HL-60/S4 treated with retinoic acid at 250 ng/mL for 4 days and 3 days (cell line): Measurements from ENCODE around the gene MTUS2.

ENCODE experiments used
- in situ Hi-C: fragments of 300-500 bp; cut with MboI; formaldehyde crosslinking; loops from 2 replicates; pipeline ENCODE4 v1.7.0; 2022; ENCODE audit warnings: low sequenced_read_pairs

The MTUS2 gene

GRCh38 chr13:29494520-29494919, 674.4 kb downstream of the MTUS2 start:
- in situ Hi-C loops = no loop called here

DNA sequence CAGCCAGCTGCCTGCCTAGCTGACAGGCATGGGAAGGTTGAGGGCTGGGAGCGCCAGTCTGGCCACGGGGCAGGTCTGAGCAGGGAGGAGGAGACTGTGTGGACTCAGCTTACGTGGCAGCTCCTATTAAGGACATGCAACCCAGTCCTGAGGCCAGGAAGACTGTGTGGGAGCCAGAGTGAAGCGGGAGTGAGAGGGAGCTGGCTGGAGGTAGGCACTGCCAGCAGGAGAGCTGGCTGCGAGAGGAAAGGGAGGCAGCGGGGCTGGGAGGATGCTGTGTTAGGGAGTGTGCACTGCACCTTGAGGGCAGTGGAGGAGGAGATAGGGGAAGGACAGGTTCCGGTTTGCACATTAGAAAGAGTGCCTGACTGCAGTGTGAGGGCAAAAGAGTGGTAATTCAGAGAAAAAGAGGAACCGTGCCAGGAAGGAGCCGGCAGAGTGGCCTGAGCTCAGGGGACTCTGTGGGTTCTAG, 676.1 kb downstream of the MTUS2 start:
- in situ Hi-C loops = no loop called here

DNA sequence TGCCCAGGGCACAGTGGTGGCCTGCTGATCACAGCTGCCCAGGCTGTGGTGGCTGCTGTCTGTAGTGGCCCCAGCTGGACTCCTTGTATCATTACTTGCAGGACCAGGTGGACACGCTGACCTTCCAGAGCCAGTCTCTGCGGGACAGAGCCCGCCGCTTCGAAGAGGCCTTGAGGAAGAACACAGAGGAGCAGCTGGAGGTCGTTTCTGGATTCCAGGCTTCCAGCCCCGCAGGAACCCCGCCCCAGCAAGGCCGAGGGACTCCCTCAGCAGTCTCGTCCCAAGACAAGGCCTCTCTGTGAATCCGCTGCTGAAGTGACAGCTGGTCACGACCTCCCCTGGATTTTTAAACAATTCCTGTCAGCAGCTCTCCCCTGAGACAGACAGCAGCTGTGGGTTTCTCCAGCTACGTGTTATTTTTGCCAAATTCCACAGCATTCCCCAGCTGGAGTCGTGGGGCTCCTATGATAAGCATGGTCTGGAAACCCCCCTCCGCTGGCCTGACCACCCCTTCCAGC, 677.1 kb downstream of the MTUS2 start:
- in situ Hi-C loops = no loop called here

DNA sequence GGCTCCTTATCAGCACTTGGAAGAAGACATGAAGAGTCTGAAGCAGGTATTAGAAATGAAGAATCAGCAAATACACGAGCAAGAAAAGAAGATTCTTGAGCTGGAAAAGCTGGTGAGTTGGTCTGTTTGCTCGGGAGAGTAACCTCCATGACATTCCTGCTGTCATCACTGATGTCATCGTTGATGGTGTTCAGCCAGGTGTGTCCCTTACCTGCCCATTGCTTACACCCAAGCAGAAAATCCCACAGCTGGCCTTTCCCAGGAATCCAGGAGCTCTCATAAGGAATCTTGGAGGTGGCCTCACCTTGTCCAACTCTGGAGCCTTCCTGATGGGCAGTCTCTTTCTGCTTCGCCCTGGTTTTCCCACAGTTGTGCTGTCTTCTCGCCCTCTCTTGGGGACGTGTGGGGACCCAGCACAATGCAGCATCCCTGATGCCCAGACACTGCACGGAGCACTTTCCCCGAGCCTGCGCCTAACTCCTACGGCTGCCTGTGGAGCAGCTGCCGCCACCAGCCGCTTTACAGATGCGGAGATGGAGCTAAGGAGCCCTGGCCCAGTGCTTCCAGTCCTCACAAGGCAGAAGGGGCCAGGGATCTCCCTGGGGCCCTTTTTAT, 678.4 kb downstream of the MTUS2 start:
- in situ Hi-C loops = no loop called here

- in situ Hi-C loops = loop anchor here (25.0 kb wide), 2 partner anchors 213 to 613 kb away; no protein-coding TSS in a partner anchor
Measured at GRCh38 chr13:29499506-29500165, 679.5 kb downstream of the MTUS2 start.

DNA sequence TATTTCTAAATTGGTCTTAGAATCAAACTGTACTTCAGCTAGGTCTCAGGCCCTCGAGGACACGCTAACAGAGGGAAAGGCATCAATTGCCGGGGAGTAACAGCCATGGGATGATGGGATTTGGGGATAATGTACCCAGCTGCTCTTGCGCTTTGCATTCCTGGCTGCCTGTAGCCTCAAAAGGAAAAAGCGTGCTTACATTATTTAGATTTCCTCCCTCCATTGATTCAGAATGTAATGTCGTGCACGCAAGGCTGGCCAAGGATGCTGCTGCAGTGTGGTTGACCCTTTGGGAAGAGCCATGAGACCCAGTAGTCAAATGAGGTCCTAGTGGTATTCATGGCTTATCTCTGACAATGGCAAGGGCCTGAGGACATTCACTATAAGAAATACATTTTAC, 680.2 kb downstream of the MTUS2 start:
- in situ Hi-C loops = loop anchor here (25.0 kb wide), 2 partner anchors 212 to 612 kb away; no protein-coding TSS in a partner anchor

DNA sequence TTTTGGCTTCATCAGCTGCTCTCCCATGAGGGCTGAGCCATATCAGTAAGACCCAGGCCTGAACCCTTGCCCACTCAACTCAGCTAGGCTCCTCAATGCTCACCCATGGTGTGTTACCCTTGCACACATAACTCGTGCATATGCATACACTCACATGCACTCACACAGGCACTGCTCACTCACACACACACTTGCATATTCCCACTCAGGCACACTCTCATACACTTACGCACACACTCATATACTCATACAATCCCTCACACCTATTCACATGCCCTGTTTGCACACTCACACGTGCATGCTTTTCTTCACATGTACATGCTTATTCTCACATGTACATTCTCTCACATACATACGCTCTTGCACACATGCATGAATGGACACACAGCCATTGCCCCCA, 681.5 kb downstream of the MTUS2 start:
- in situ Hi-C loops = loop anchor here (25.0 kb wide), 2 partner anchors 211 to 611 kb away; no protein-coding TSS in a partner anchor

GRCh38 chr13:29502391-29503008, 682.4 kb downstream of the MTUS2 start:
- in situ Hi-C loops = loop anchor here (25.0 kb wide), 2 partner anchors 210 to 610 kb away; no protein-coding TSS in a partner anchor

- in situ Hi-C loops = loop anchor here (25.0 kb wide), 2 partner anchors 209 to 609 kb away; no protein-coding TSS in a partner anchor
Measured at GRCh38 chr13:29503041-29503837, 683.1 kb downstream of the MTUS2 start.

- in situ Hi-C loops = loop anchor here (25.0 kb wide), 2 partner anchors 208 to 608 kb away; no protein-coding TSS in a partner anchor
Measured at GRCh38 chr13:29504691-29505090, 684.6 kb downstream of the MTUS2 start.

- in situ Hi-C loops = loop anchor here (25.0 kb wide), 2 partner anchors 207 to 607 kb away; no protein-coding TSS in a partner anchor
Measured at GRCh38 chr13:29505511-29505910, 685.4 kb downstream of the MTUS2 start.

- in situ Hi-C loops = loop anchor here (25.0 kb wide), 2 partner anchors 206 to 606 kb away; no protein-coding TSS in a partner anchor
Measured at GRCh38 chr13:29505950-29506349, 685.8 kb downstream of the MTUS2 start.

- in situ Hi-C loops = loop anchor here (25.0 kb wide), 2 partner anchors 205 to 605 kb away; no protein-coding TSS in a partner anchor
Measured at GRCh38 chr13:29507356-29507755, 687.2 kb downstream of the MTUS2 start.

DNA sequence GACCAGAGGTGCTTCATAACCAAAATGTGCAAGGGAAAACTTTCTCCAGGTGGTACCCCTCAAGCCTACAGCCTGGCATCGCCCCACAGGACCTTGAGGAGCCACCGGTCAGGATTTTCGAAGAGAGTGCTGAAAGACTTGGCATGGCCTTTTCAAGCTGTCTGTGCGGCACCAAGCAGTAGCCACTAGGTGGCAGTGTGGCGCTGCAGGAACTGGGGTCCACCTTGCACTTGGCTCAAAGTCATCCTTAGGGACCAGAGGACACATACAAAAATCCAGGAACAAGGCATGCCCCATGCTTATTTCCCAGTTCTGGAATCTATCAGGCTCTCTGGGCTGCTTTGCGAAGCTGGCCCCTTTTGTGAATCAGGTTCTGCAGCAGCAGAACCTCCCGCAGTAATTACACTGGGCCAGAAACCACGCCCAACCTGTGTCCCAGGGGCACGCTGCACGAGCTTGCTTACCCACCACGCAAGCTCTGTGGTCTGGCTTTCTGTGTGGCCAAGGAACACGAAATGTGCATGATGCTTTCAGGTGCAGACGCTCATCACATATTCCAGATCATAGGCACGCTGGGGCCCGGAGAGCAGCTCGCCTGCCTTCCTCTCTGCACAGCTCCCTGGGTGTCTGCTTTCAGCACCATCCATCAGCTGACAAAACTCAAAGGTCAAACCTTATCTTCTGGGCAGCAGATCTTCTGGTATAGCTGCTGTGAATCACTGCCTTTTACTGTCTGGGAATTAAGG, 688.2 kb downstream of the MTUS2 start:
- in situ Hi-C loops = loop anchor here (25.0 kb wide), 2 partner anchors 204 to 604 kb away; no protein-coding TSS in a partner anchor

DNA sequence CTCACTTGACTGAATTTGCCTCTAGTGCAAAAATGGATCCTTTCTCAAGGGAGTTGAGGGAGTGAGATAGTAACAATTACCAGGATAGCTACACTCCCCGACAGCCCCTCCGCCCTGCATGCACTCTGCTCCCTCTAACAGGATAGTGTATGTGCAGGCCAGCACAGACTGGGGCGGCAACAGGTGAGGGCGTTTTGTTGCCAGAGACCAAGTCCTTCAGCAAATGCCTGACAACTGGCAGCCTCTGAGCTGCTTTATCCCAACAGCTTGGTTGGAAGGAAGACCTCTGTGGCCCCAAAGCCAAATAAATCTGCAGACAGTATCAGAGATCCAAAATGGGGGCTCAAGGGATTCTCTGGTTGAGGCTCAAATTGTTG, 688.7 kb downstream of the MTUS2 start:
- in situ Hi-C loops = loop anchor here (25.0 kb wide), 2 partner anchors 203 to 603 kb away; no protein-coding TSS in a partner anchor

DNA sequence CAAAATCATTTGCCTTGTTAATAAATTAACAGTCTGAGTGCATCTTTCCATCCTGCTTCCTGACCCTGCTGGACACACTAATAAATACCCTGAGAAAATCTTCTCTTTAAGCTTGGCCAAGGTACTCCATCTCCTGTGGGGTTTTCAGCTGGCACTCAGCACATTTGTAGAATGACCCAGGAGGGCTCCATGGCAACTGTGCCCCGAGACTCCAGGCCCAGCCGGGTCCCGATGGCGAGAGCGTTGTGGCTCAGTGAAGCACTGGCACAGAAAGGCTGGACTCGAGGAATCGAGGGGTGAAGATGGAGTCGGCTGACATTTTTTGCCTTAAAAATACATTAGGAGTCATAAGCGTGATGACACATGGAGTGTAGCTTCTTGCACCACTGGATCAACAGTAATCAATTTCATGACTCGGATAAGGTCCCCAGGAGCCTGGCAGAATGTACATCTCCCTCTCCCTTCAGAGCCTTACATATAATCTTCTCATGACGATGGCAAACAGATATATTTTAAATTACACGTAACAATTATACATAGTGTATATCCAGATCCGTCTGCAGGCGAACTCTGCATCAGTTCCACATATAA, 690.0 kb downstream of the MTUS2 start:
- in situ Hi-C loops = loop anchor here (25.0 kb wide), 2 partner anchors 202 to 602 kb away; no protein-coding TSS in a partner anchor

- in situ Hi-C loops = loop anchor here (25.0 kb wide), 2 partner anchors 202 to 602 kb away; no protein-coding TSS in a partner anchor
Measured at GRCh38 chr13:29510651-29511084, 690.5 kb downstream of the MTUS2 start.

GRCh38 chr13:29511106-29511796, 691.1 kb downstream of the MTUS2 start:
- in situ Hi-C loops = loop anchor here (25.0 kb wide), 2 partner anchors 201 to 601 kb away; no protein-coding TSS in a partner anchor
